ENCODE measurements around the gene TOMT.

The TOMT gene

DNA sequence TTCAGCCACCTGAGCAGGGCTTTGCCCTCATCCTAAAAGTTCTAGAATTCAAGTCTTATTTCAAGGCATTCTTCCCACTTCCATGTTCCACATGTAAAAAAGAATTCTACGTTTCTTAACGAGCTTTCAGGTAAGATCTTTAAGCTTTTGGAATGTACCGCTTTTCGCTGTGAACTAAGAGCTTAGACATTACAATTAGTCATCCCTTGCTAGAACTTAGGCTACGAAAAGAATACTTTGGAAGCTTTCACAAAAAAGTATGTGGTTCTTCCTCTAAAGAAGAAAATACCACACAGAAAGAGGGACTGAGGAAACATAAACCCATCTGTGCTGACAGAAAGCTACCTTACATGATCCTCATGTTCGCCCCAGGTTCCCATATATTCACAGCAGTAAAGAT, 27.2 kb upstream of the TOMT start:
- Histone ChIP-seq H3K4me2 (ENCODE audit: low read length) (peak overlapping the region; percentile 60), H4K20me1 (ENCODE audit: insufficient read depth, low read length) (no peaks in the 10 kb centered on the region), H2AFZ (ENCODE audit: low read depth, low read length) (no peak overlapping the region), H3K9ac (ENCODE audit: low read length) (no peak overlapping the region), H3K27me3 (ENCODE audit: low read depth, low read length) (no peaks in the 10 kb centered on the region), H3K27ac (ENCODE audit: low read length) (no peak overlapping the region), H3K4me3 (ENCODE audit: low read length) (peak overlapping the region; percentile 79), H3K79me2 (ENCODE audit: low read length) (peaks cover 62% of the 10 kb centered on the region), H3K36me3 (replicated peaks; ENCODE audit: low read depth, low read length) (peaks cover 7% of the 10 kb centered on the region), H3K4me1 (ENCODE audit: low read length) (peaks cover 33% of the 10 kb centered on the region), H3K9me3 (ENCODE audit: insufficient read depth, low read length) (no peaks in the 10 kb centered on the region)
- TF ChIP-seq EZH2phosphoT487 (IDR thresholded peaks at IDR 0.05; ENCODE audit: low read depth), result no peak
- TF ChIP-seq, protein P1, sequence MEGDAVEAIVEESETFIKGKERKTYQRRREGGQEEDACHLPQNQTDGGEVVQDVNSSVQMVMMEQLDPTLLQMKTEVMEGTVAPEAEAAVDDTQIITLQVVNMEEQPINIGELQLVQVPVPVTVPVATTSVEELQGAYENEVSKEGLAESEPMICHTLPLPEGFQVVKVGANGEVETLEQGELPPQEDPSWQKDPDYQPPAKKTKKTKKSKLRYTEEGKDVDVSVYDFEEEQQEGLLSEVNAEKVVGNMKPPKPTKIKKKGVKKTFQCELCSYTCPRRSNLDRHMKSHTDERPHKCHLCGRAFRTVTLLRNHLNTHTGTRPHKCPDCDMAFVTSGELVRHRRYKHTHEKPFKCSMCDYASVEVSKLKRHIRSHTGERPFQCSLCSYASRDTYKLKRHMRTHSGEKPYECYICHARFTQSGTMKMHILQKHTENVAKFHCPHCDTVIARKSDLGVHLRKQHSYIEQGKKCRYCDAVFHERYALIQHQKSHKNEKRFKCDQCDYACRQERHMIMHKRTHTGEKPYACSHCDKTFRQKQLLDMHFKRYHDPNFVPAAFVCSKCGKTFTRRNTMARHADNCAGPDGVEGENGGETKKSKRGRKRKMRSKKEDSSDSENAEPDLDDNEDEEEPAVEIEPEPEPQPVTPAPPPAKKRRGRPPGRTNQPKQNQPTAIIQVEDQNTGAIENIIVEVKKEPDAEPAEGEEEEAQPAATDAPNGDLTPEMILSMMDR (IDR thresholded peaks at IDR 0.05; ENCODE audit: low read depth, low read length), result no peak

DNA sequence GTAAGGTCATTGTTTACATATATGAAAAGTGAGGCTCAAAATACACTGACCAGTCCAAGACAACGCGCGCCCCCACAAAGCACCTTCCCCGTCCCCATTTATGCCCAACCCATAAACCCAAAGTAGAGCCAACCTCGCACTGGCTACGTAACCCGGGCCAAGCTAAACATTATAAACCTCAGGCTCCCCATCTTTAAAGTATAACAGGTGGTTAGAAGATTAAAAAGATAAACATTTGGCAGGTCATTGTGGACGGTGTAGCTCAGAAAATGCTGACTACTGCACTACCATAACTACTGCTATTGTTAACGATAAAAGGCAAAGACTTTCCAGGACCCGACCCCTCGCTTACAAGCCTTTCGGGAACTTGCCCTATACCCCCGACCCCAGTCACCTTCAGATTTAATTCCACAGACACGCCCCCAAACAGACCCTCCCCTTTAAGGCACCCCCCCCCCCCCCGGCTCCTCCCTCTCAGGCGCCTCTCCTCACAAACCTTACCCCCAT, 25.9 kb upstream of the TOMT start:
- Histone ChIP-seq H3K36me3 (replicated peaks; ENCODE audit: low read depth, low read length) (peaks cover 7% of the 10 kb centered on the region), H3K9ac (ENCODE audit: low read length) (peak overlapping the region; percentile 76), H3K4me3 (ENCODE audit: low read length) (peak overlapping the region; percentile 79), H4K20me1 (ENCODE audit: insufficient read depth, low read length) (no peaks in the 10 kb centered on the region), H3K4me1 (ENCODE audit: low read length) (peaks cover 33% of the 10 kb centered on the region), H3K27me3 (ENCODE audit: low read depth, low read length) (no peaks in the 10 kb centered on the region), H3K9me3 (ENCODE audit: insufficient read depth, low read length) (no peaks in the 10 kb centered on the region), H3K4me2 (ENCODE audit: low read length) (peak overlapping the region; percentile 60), H3K27ac (ENCODE audit: low read length) (peak overlapping the region; percentile 69), H3K79me2 (ENCODE audit: low read length) (peaks cover 51% of the 10 kb centered on the region), H2AFZ (ENCODE audit: low read depth, low read length) (peak overlapping the region; percentile 24; the same call in 1 of the 2 replicates)
- TF ChIP-seq, protein P1 (IDR thresholded peaks at IDR 0.05; ENCODE audit: low read depth, low read length), result no peak
- no peak for TF ChIP-seq EZH2phosphoT487 (IDR thresholded peaks at IDR 0.05; ENCODE audit: low read depth)

DNA sequence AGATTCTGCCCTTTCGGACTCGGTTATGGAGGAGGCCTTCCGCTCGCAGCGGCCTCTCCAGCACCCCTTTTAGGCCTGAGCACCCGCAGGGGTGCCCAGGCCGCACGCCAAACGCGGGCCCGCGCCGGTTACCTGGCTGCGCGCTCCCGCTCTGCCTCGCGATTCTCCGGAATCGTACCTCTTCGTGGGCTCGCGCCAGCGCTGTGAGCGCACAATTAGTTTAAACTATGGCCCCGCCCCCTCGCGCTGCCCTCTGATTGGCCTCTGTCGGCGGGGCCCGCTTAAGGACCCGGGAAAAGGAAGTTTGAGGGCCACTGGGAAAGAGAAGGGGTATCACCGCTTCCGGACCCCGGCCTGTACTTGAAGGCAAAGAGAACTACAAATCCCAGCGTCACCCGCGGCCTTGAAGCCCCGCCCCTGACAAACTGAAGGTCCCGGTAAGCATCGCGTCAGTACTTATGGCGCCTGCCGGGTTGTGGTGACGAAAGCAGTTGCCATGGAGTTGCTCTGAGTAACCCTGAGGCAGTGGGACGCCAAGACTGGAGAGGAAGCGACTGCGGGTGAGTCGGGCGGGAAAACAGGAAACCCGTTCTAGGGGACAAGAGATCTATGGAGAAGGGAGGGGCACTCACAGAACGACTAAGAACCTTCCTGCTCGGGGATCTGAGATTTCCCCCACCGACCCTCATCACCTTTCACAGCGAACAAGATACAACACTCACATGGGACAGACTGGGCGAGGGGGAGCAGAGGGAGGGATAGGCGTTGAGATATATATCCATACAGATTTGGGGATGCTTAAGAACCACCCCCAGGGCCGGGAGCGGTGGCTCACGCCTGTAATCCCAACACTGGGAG, 25.2 kb upstream of the TOMT start, which contains the start of the genes LRRC51 and NUMA1:
Gene LRRC51 (plus strand): TSS at position 525 of the 858 bp plus-strand sequence. CDS start 8,234 bp downstream, outside the sequence.
Gene NUMA1 (minus strand): TSS at position 217 of the 858 bp plus-strand sequence. CDS start 44,599 bp downstream, outside the sequence.
- Histone ChIP-seq H3K9me3 (ENCODE audit: insufficient read depth, low read length) (no peaks in the 10 kb centered on the region), H2AFZ (ENCODE audit: low read depth, low read length) (peak within 1 kb of the TSS; percentile 93), H3K27me3 (ENCODE audit: low read depth, low read length) (no peaks in the 10 kb centered on the region), H3K4me3 (ENCODE audit: low read length) (peak within 1 kb of the TSS; percentile 86), H3K4me1 (ENCODE audit: low read length) (peaks cover 30% of the 10 kb centered on the region), H3K79me2 (ENCODE audit: low read length) (peaks cover 45% of the 10 kb centered on the region), H3K9ac (ENCODE audit: low read length) (peak within 1 kb of the TSS; percentile 76), H3K27ac (ENCODE audit: low read length) (peak within 1 kb of the TSS; percentile 69), H3K36me3 (replicated peaks; ENCODE audit: low read depth, low read length) (peaks cover 4% of the 10 kb centered on the region), H3K4me2 (ENCODE audit: low read length) (peak within 1 kb of the TSS; percentile 86), H4K20me1 (ENCODE audit: insufficient read depth, low read length) (no peaks in the 10 kb centered on the region)
- TF ChIP-seq, protein P1 (IDR thresholded peaks at IDR 0.05; ENCODE audit: low read depth, low read length), result no peak

DNA sequence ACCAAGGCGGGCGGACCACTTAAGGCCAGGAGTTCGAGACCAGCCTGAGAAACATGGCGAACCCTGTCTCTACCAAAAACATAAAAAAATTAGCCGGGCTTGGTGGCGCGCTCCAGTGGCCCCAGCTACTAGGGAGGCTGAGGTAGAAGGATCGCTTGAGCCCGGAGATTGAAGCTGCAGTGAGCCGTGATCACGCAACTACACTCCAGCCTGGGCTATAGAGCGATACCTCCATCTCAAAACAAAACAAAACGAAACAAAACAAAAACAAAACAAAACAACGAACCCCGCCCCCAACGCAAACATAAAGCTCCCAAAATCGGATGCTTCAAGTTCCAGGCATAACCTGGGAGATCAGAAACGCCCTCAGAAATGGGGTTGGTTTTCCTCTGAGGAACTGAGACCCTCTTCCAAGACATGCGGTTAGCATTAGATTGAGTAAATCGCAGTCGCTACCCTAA, 24.5 kb upstream of the TOMT start:
- H3K4me3 ChIP-seq (ENCODE audit: low read length), result peak overlapping the region; percentile 86
- H3K4me2 ChIP-seq (ENCODE audit: low read length), result peak overlapping the region; percentile 86
- H3K9me3 ChIP-seq (ENCODE audit: insufficient read depth, low read length), result no peaks in the 10 kb centered on the region
- H3K4me1 ChIP-seq (ENCODE audit: low read length), result peaks cover 30% of the 10 kb centered on the region
- H2AFZ ChIP-seq (ENCODE audit: low read depth, low read length), result peak overlapping the region; percentile 93
- H3K79me2 ChIP-seq (ENCODE audit: low read length), result peaks cover 38% of the 10 kb centered on the region
- H3K27me3 ChIP-seq (ENCODE audit: low read depth, low read length), result no peaks in the 10 kb centered on the region
- no peaks in the 10 kb centered on the region for H4K20me1 ChIP-seq (ENCODE audit: insufficient read depth, low read length)
- H3K36me3 ChIP-seq (replicated peaks; ENCODE audit: low read depth, low read length), result no peaks in the 10 kb centered on the region
- peak overlapping the region; percentile 76 for H3K9ac ChIP-seq (ENCODE audit: low read length)
- no peak for TF ChIP-seq EZH2phosphoT487 (IDR thresholded peaks at IDR 0.05; ENCODE audit: low read depth)
- TF ChIP-seq, protein P1 (IDR thresholded peaks at IDR 0.05; ENCODE audit: low read depth, low read length), result no peak
- H3K27ac ChIP-seq (ENCODE audit: low read length), result peak overlapping the region; percentile 39; the same call in 1 of the 2 replicates

Measured in OCI-LY3 (cell line).